SU-DHL-6 (cell line): Measurements from ENCODE around the gene EPS8L1.
"Not testable (repeated sequence)": the region's sequence is repeated elsewhere in the genome, so short reads cannot be mapped to it uniquely, and the experiment has no call there.

ENCODE experiments used
- H2AFZ ChIP-seq: fragments of 200-600 bp; sonication (generic); 2 replicates; pipeline ENCODE4 v1.6.1; 2014; ENCODE audit warnings: low read depth, mild to moderate bottlenecking, moderate library complexity, mixed read lengths, antibody characterized with exemption, low read length; ENCODE audit not compliant: severe bottlenecking
- H3F3A ChIP-seq: fragments of 200-600 bp; shearing (Covaris generic); 2 replicates; pipeline ENCODE4 v1.6.0; 2016; ENCODE audit warnings: antibody characterized with exemption, mild to moderate bottlenecking; ENCODE audit not compliant: insufficient read depth
- H3K27ac ChIP-seq: fragments of 200-600 bp; sonication (generic); 2 replicates; pipeline ENCODE4 v1.5.1; 2016; ENCODE audit warnings: low read depth, mild to moderate bottlenecking, low read length, moderate library complexity, mixed read lengths
- H3K27me3 ChIP-seq: fragments of 200-600 bp; sonication (generic), shearing (Covaris generic); 2 replicates; pipeline ENCODE4 v1.6.0; 2014; ENCODE audit warnings: mild to moderate bottlenecking, low read length
- H3K36me3 ChIP-seq: fragments of 200-600 bp; sonication (generic); 2 replicates; pipeline ENCODE4 v1.6.1; 2014; ENCODE audit warnings: mild to moderate bottlenecking, low read length, mixed read lengths
- H3K4me2 ChIP-seq: fragments of 300-600, 200-600 bp; shearing (Covaris generic), sonication (generic); 2 replicates; pipeline ENCODE4 v1.6.0; 2014; ENCODE audit warnings: low read length, low read depth, mild to moderate bottlenecking; ENCODE audit not compliant: poor library complexity, severe bottlenecking
- H3K4me3 ChIP-seq: fragments of 200-600 bp; sonication (generic); 2 replicates; pipeline ENCODE4 v1.5.1; 2014; ENCODE audit warnings: antibody characterized with exemption, low read length, mild to moderate bottlenecking, mixed read lengths; ENCODE audit not compliant: insufficient read depth, poor library complexity, severe bottlenecking
- H3K79me2 ChIP-seq: fragments of 200-600 bp; sonication (generic); 2 replicates; pipeline ENCODE4 v1.6.1; 2014; ENCODE audit warnings: mild to moderate bottlenecking, low read length, moderate library complexity; ENCODE audit not compliant: insufficient read depth
- H3K9ac ChIP-seq: fragments of 200-600 bp; sonication (generic); 2 replicates; pipeline ENCODE4 v1.7.0; 2014; ENCODE audit warnings: mild to moderate bottlenecking, low read length
- H3K9me2 ChIP-seq: fragments of 200-600 bp; sonication (generic); replicated peaks from 2 replicates; pipeline ENCODE4 v1.6.1; 2014; ENCODE audit warnings: low read length; ENCODE audit not compliant: insufficient read depth
- H3K9me3 ChIP-seq: fragments of 200-600 bp; sonication (generic); 2 replicates; pipeline ENCODE4 v1.6.1; 2014; ENCODE audit warnings: low read length, mixed read lengths; ENCODE audit not compliant: insufficient read depth
- H4K20me1 ChIP-seq: fragments of 200-600 bp; sonication (generic); 2 replicates; pipeline ENCODE4 v1.6.1; 2014; ENCODE audit warnings: low read depth, mild to moderate bottlenecking, antibody characterized with exemption, low read length, moderate library complexity, mixed read lengths
- CTCF ChIP-seq: fragments of 200-600 bp; sonication (generic); IDR thresholded peaks from one replicate; pipeline ENCODE4 v1.5.1; 2017; ENCODE audit warnings: antibody characterized with exemption, mild to moderate bottlenecking, low read length, moderate library complexity; ENCODE audit not compliant: insufficient read depth, poor library complexity, severe bottlenecking
- EZH2phosphoT487 ChIP-seq: fragments of 200-600 bp; sonication (generic), shearing (Covaris generic); conservative IDR thresholded peaks from 2 replicates; pipeline ENCODE4 v1.6.1; 2018; ENCODE audit warnings: mild to moderate bottlenecking, antibody characterized with exemption, low read length, moderate library complexity, mixed read lengths

The EPS8L1 gene

GRCh38 chr19:55053735-55054134 is 21.9 kb upstream of the EPS8L1 start:
- H3F3A ChIP-seq = peaks cover 4% of the 10 kb centered on the region; the same call in 1 of the 2 replicates
- H4K20me1 ChIP-seq = no peaks in the 10 kb centered on the region
- no peak overlapping the region for H2AFZ ChIP-seq
- H3K27ac ChIP-seq = no peak overlapping the region
- peaks cover 11% of the 10 kb centered on the region for H3K36me3 ChIP-seq
- H3K27me3 ChIP-seq = no peaks in the 10 kb centered on the region
- TF ChIP-seq CTCF (no peak), EZH2phosphoT487 (no peak)
- no peak overlapping the region for H3K4me3 ChIP-seq
- H3K79me2 ChIP-seq = no peaks in the 10 kb centered on the region; the same call in 1 of the 2 replicates
- H3K4me2 ChIP-seq = no peak overlapping the region
- no peak overlapping the region for H3K9ac ChIP-seq
- no peaks in the 10 kb centered on the region for H3K9me2 ChIP-seq
- H3K9me3 ChIP-seq = no peaks in the 10 kb centered on the region

- Histone ChIP-seq H3K36me3 (peaks cover 11% of the 10 kb centered on the region), H3K27ac (no peak overlapping the region), H3K9me2 (no peaks in the 10 kb centered on the region), H2AFZ (no peak overlapping the region), H3K9ac (no peak overlapping the region), H3F3A (peaks cover 4% of the 10 kb centered on the region; the same call in 1 of the 2 replicates), H3K79me2 (peaks cover 11% of the 10 kb centered on the region), H3K4me2 (no peak overlapping the region), H3K9me3 (no peaks in the 10 kb centered on the region), H3K27me3 (no peaks in the 10 kb centered on the region), H4K20me1 (no peaks in the 10 kb centered on the region), H3K4me3 (no peak overlapping the region)
- TF ChIP-seq EZH2phosphoT487 = no peak
- TF ChIP-seq CTCF = no peak
Observed at GRCh38 chr19:55056827-55057226, 18.8 kb upstream of the EPS8L1 start.

GRCh38 chr19:55058781-55059610 is 16.7 kb upstream of the EPS8L1 start:
- H3K36me3 ChIP-seq = peaks cover 11% of the 10 kb centered on the region
- H3K9me2 ChIP-seq = no peaks in the 10 kb centered on the region
- no peak overlapping the region for H3K4me2 ChIP-seq
- H3F3A ChIP-seq = peaks cover 4% of the 10 kb centered on the region; the same call in 1 of the 2 replicates
- no peak overlapping the region for H3K27ac ChIP-seq
- no peaks in the 10 kb centered on the region for H3K27me3 ChIP-seq
- TF ChIP-seq EZH2phosphoT487 (no peak), CTCF (peak; percentile 12)
- H4K20me1 ChIP-seq = no peaks in the 10 kb centered on the region
- no peak overlapping the region for H3K4me3 ChIP-seq
- no peak overlapping the region for H3K9ac ChIP-seq
- H2AFZ ChIP-seq = no peak overlapping the region
- H3K79me2 ChIP-seq = peaks cover 16% of the 10 kb centered on the region
- no peaks in the 10 kb centered on the region for H3K9me3 ChIP-seq

- not testable (repeated sequence) for H3K27me3 ChIP-seq, H3K27ac ChIP-seq, H3K9me2 ChIP-seq, H3K4me3 ChIP-seq, H3K9me3 ChIP-seq, H3F3A ChIP-seq, H3K4me2 ChIP-seq, H2AFZ ChIP-seq, H4K20me1 ChIP-seq, H3K9ac ChIP-seq
- Histone ChIP-seq H3K36me3 (peaks cover 11% of the 10 kb centered on the region), H3K79me2 (peaks cover 16% of the 10 kb centered on the region)
Observed at GRCh38 chr19:55060287-55060686, 15.4 kb upstream of the EPS8L1 start.
